ENCODE results near the gene PCDHGB7. TPM values are rescaled to one million over a fixed set of nuclear protein-coding genes. Genes with fewer than 3 reads are reported as not detected.

PCDHGB7 gene
- total and polyA plus RNA-seq, 10 of the 15 experiments (the other 5 are each of a cell fraction or from before 2014, with no cell fraction given), result 0.27 to 1.3 (median 0.54) TPM; not detected in 2

- TF ChIP-seq RELB (IDR thresholded peaks at IDR 0.05; ENCODE audit: low read depth), result no peak
These were observed 22.1 kb downstream of the PCDHGB7 start (continued) for GRCh38 chr5:141439411-141440141.

- no peak overlapping the region for H2AFZ ChIP-seq (ENCODE audit: control insufficient read depth, low read depth, low read length)
- ATAC-seq, result no peak
- H3K4me1 ChIP-seq (ENCODE audit: control insufficient read depth, insufficient read depth, low read length), result no peaks in the 10 kb centered on the region
- ChIA-PET CTCF (interaction anchor here (3.0 kb wide), 1 partner anchor 10 kb away, joined by 13 read pairs; the partner anchor contains the start of gene PCDHGA12), SMC1A (ENCODE audit: uncharacterized antibody, unreplicated experiment) (no interaction called here), RAD21 (ENCODE audit: unreplicated experiment) (no interaction called here), POLR2A (no interaction called here)
- H3K9ac ChIP-seq (ENCODE audit: control insufficient read depth, insufficient read depth, low read length), result no peak overlapping the region
- no peak overlapping the region for H3K27ac ChIP-seq (ENCODE audit: control insufficient read depth, insufficient read depth)
- H3K9me3 ChIP-seq (replicated peaks; ENCODE audit: control insufficient read depth, insufficient read depth, low read length), result no peaks in the 10 kb centered on the region; the same call in 2 of the 3 replicates
- in situ Hi-C loops (cut with MboI), result no loop called here
- no peaks in the 10 kb centered on the region for H3K27me3 ChIP-seq (replicated peaks in 1 of 2; ENCODE audit: control insufficient read depth in 2 of 2, insufficient read depth in 2 of 2, low read length in 1 of 2)
- no peak for DNase-seq (ENCODE audit: low read depth, low spot score)
- no peaks in the 10 kb centered on the region for H3K36me3 ChIP-seq (ENCODE audit: control insufficient read depth in 2 of 2, insufficient read depth in 2 of 2, low read length in 1 of 2)
- 86% methylated on average over 9 of the region's 9 CpGs for WGBS (ENCODE audit: insufficient coverage, insufficient replicate concordance, low lambda C conversion rate, missing lambda C conversion rate)
- FAIRE-seq, result no peak
- no TSS peak for BruUV-seq (replicated peaks)
- H3K4me2 ChIP-seq (ENCODE audit: control insufficient read depth, insufficient read depth), result no peak overlapping the region
- intact Hi-C loops (cut with micrococcal nuclease; ENCODE audit: unreplicated experiment), result no loop called here
- H3K4me3 ChIP-seq, result no peak overlapping the region
- no peaks in the 10 kb centered on the region for H4K20me1 ChIP-seq (ENCODE audit: control insufficient read depth, insufficient read depth)
- H3K79me2 ChIP-seq (ENCODE audit: control insufficient read depth, insufficient read depth, low read length), result no peaks in the 10 kb centered on the region
- TF ChIP-seq ATF2 (IDR thresholded peaks at IDR 0.05; ENCODE audit: low read length), result no peak
- no peak for TF ChIP-seq CUX1 (IDR thresholded peaks at IDR 0.05; ENCODE audit: insufficient replicate concordance, low read depth, low read length)
- TF ChIP-seq FOXM1 (IDR thresholded peaks at IDR 0.05; ENCODE audit: low read depth, low read length), result no peak
- no peak for TF ChIP-seq RBBP5 (conservative IDR thresholded peaks at IDR 0.05)
- no peak for TF ChIP-seq MXI1 (IDR thresholded peaks at IDR 0.05; ENCODE audit: low read depth, low read length)
- no peak for TF ChIP-seq CEBPZ (IDR thresholded peaks at IDR 0.05; ENCODE audit: low read depth, low read length)
- TF ChIP-seq ATF3 (IDR thresholded peaks at IDR 0.05; ENCODE audit: borderline replicate concordance, extremely low read depth, low read depth, low read length), result no peak
These were observed 22.9 kb downstream of the PCDHGB7 start for GRCh38 chr5:141440341-141440740.
